HT1080 (cell line): Measurements from ENCODE around the gene PYGM. TPM values are rescaled to one million over a fixed set of nuclear protein-coding genes. Genes with fewer than 3 reads are reported as not detected.

Source experiments
- DNase-seq: peaks from one replicate; pipeline ENCODE4 v3.0.0-alpha.2; 2015; ENCODE audit warnings: low read depth
- total RNA-seq: library from RNA; depleted of rRNA; stranded (reverse); fragments of >200 nt; shearing (Covaris generic); gene quantifications from 2 replicates; pipeline ENCODE4 v1.2.3, GENCODE V29; 2014

Gene PYGM
- total RNA-seq, 1 experiment from 2014 or later: 0.02 TPM

- no peak for DNase-seq
These were observed 5.5 kb downstream of the PYGM start for GRCh38 chr11:64754124-64754918.

- DNase-seq: no peak
These were observed 6.2 kb downstream of the PYGM start for GRCh38 chr11:64753380-64754123.

- no peak for DNase-seq
These were observed 6.8 kb downstream of the PYGM start for GRCh38 chr11:64753019-64753379.

- no peak for DNase-seq
These were observed 7.4 kb downstream of the PYGM start for GRCh38 chr11:64752175-64752970.

- DNase-seq: no peak
These were observed 8.2 kb downstream of the PYGM start for GRCh38 chr11:64751580-64751979.

- no peak for DNase-seq
These were observed 8.6 kb downstream of the PYGM start for GRCh38 chr11:64751136-64751535.

- DNase-seq: no peak
These were observed 9.3 kb downstream of the PYGM start for GRCh38 chr11:64750361-64751054.

- no peak for DNase-seq
These were observed 11.7 kb downstream of the PYGM start for GRCh38 chr11:64747961-64748665.

GRCh38 chr11:64746486-64746885 is 13.3 kb downstream of the PYGM start:
- DNase-seq: no peak

- DNase-seq: no peak
These were observed 14.0 kb downstream of the PYGM start for GRCh38 chr11:64745521-64746328.

GRCh38 chr11:64745189-64745520 is 14.6 kb downstream of the PYGM start:
- DNase-seq: no peak

GRCh38 chr11:64744544-64745188 is 15.1 kb downstream of the PYGM start:
- no peak for DNase-seq

GRCh38 chr11:64743591-64744543 is 15.9 kb downstream of the PYGM start, which contains the start of gene RASGRP2:
Gene RASGRP2 (minus strand): TSS chr11:64744142. CDS start chr11:64742866, 1,276 bp downstream.
- no peak for DNase-seq

GRCh38 chr11:64742889-64743590 is 16.7 kb downstream of the PYGM start:
- no peak for DNase-seq

- DNase-seq: no peak
These were observed 17.5 kb downstream of the PYGM start for GRCh38 chr11:64742087-64742888.

GRCh38 chr11:64741375-64742086 is 18.2 kb downstream of the PYGM start:
- DNase-seq: no peak
